Small intestine (tissue), 16 donors: ENCODE measurements around the gene CLOCK. TPM values are rescaled to one million over a fixed set of nuclear protein-coding genes. Genes with fewer than 3 reads are reported as not detected.
A peak's percentile ranks its signal among the peaks of the same experiment; 100 is the strongest.
"Not testable (repeated sequence)": the region's sequence is repeated elsewhere in the genome, so short reads cannot be mapped to it uniquely, and the experiment has no call there.

Experiments used
- DNase-seq, 2 donors: peaks; one replicate each; pipeline versions ENCODE4 v3.0.0 to v3.0.0-alpha.2; 2013
- FAIRE-seq: peaks from 2 replicates; lab custom pipeline; 2012; peaks lifted over from hg19 to GRCh38; lab: Jason Lieb, UNC
- H3K27ac ChIP-seq, 3 donors: one replicate each; pipeline ENCODE4 v1.5.1; 2013; ENCODE audit warnings: low read length in 2 of 3, mild to moderate bottlenecking in 2 of 3, control low read depth in 1 of 3, inconsistent platforms in 1 of 3, low read depth in 1 of 3, moderate library complexity in 1 of 3
- H3K27me3 ChIP-seq, 3 donors: one replicate each; pipeline ENCODE4 v1.6.1; 2013; ENCODE audit warnings: low read length in 3 of 3, inconsistent platforms in 1 of 3; ENCODE audit not compliant: control insufficient read depth in 3 of 3, insufficient read depth in 3 of 3
- H3K36me3 ChIP-seq, 3 donors: one replicate each; pipeline ENCODE4 v1.6.1; 2013; ENCODE audit warnings: low read length in 3 of 3, inconsistent platforms in 1 of 3, low read depth in 1 of 3, mild to moderate bottlenecking in 1 of 3, moderate library complexity in 1 of 3; ENCODE audit not compliant: control insufficient read depth in 3 of 3, insufficient read depth in 2 of 3
- H3K4me1 ChIP-seq, 3 donors: one replicate each; pipeline ENCODE4 v1.6.1; 2013; ENCODE audit warnings: low read length in 2 of 3, inconsistent platforms in 1 of 3, low read depth in 1 of 3, mild to moderate bottlenecking in 1 of 3, moderate library complexity in 1 of 3; ENCODE audit not compliant: control insufficient read depth in 3 of 3, insufficient read depth in 2 of 3
- H3K4me3 ChIP-seq, 3 donors: one replicate each; pipeline ENCODE4 v1.5.1; 2013; ENCODE audit warnings: low read length in 3 of 3, control low read depth in 1 of 3, inconsistent platforms in 1 of 3, low read depth in 1 of 3, mild to moderate bottlenecking in 1 of 3, moderate library complexity in 1 of 3
- H3K9me3 ChIP-seq, 2 donors: one replicate each; pipeline ENCODE4 v1.6.1; 2013; ENCODE audit warnings: low read depth in 1 of 2, low read length in 1 of 2; ENCODE audit not compliant: control insufficient read depth in 2 of 2, insufficient read depth in 1 of 2
- WGBS, 3 donors: extraction: QIAGEN DNeasy Blood & Tissue Kit; methylation state at CpG; one replicate each; pipeline ENCODE4 v1.1.7; 2013; 5-methylcytosine and 5-hydroxymethylcytosine counted together
- long read RNA-seq, 10 donors: transcript quantifications; one replicate each; lab custom pipeline, GENCODE V29; 2026
- polyA plus RNA-seq, 4 donors: library from polyadenylated mRNA; stranded (reverse) in 3 of 4; unstranded in 1 of 4; fragments of 200-250 nt in 3 of 4; fragments of 120-200 nt in 1 of 4; gene quantifications; one replicate each; pipeline versions ENCODE4 v1.2.1 to v1.2.3, GENCODE V29; 2013
- donor health status: healthy with polysubstance abuse.
- donor health status: control.
- donor health status: control.
- donor health status: Bipolar disorder and iron deficiency.
- donor health status: healthy.

CLOCK gene
- 10 to 100 TPM in 1 of 4 donors, 1 to 10 TPM in 3; 5.7 to 15.5 (median 7.0) TPM for polyA plus RNA-seq
- long read RNA-seq, donor 1: 0 reads
- long read RNA-seq, donor 2: 0 reads
- long read RNA-seq, donor 3, partial matches to known transcripts: 0 of 2 reads
- long read RNA-seq, donor 3, other reads (novel, unspliced or antisense): 0 of 2 reads
- long read RNA-seq, donor 4: 0 reads
- long read RNA-seq, donor 5: 0 reads
- long read RNA-seq, donor 6: 0 reads
- long read RNA-seq, donor 7: 0 reads
- long read RNA-seq, donor 8: 0 reads
- long read RNA-seq, donor 9: 0 reads
- long read RNA-seq, donor 10: 0 reads

- DNase-seq (peak; percentile 77 to 96), FAIRE-seq (no peak)
- Histone ChIP-seq H3K9me3 (no peaks in the 10 kb centered on the region), H3K27ac (peak within 1 kb of the TSS; percentile 84 to 95 (median 91)), H3K4me1 (peaks cover 0 to 13% (median 1%) of the 10 kb centered on the region in 3 donors), H3K27me3 (no peaks in the 10 kb centered on the region), H3K36me3 (no peaks in the 10 kb centered on the region), H3K4me3 (peak within 1 kb of the TSS; percentile 74 to 99 (median 95))
- 0% methylated on average over 59 to 71 of the region's 71 CpGs for WGBS, 3 donors
Observed at GRCh38 chr4:55546756-55547465, at the start of gene CLOCK. CLOCK (minus strand) TSS chr4:55546909; CDS start chr4:55482785, 64,124 bp downstream.

- no peaks in the 10 kb centered on the region for H3K36me3 ChIP-seq
- DNase-seq: no peak
- no peaks in the 10 kb centered on the region for H3K27me3 ChIP-seq
- no peak within 1 kb of the TSS for H3K27ac ChIP-seq
- H3K4me3 ChIP-seq: no peak within 1 kb of the TSS
- WGBS, 3 donors: 92 to 93% (median 92%) methylated on average over 24 of the region's 24 CpGs
- H3K4me1 ChIP-seq: no peaks in the 10 kb centered on the region
- no peaks in the 10 kb centered on the region for H3K9me3 ChIP-seq
- no peak for FAIRE-seq
Observed at GRCh38 chr4:55592014-55592413, 45.3 kb upstream of the CLOCK start, which contains the start of gene PDCL2. PDCL2 (minus strand) TSS chr4:55592245; CDS start chr4:55592109, 136 bp downstream.

- FAIRE-seq (no peak), DNase-seq (no peak)
- no peaks in the 10 kb centered on the region for H3K27me3 ChIP-seq
- WGBS, 3 donors: 68 to 76% (median 74%) methylated on average over 2 of the region's 2 CpGs
- no peaks in the 10 kb centered on the region for H3K9me3 ChIP-seq
- H3K4me1 ChIP-seq: no peaks in the 10 kb centered on the region
- no peak overlapping the region for H3K27ac ChIP-seq
- H3K36me3 ChIP-seq: no peaks in the 10 kb centered on the region
- H3K4me3 ChIP-seq: no peak overlapping the region
Observed at GRCh38 chr4:55588160-55588559, 41.5 kb upstream of the CLOCK start.

GRCh38 chr4:55582773-55583172 is 36.1 kb upstream of the CLOCK start:
- not testable (repeated sequence) for H3K36me3 ChIP-seq, H3K9me3 ChIP-seq, DNase-seq, FAIRE-seq, H3K4me1 ChIP-seq, H3K4me3 ChIP-seq, H3K27me3 ChIP-seq, H3K27ac ChIP-seq
- WGBS, 3 donors: 70 to 94% methylated on average over 2 of the region's 2 CpGs; no CpG with 5 or more reads in 1 of the 3 donors

- no peak overlapping the region for H3K4me3 ChIP-seq
- no peaks in the 10 kb centered on the region for H3K36me3 ChIP-seq
- FAIRE-seq (no peak), DNase-seq (no peak)
- no peak overlapping the region for H3K27ac ChIP-seq
- no peaks in the 10 kb centered on the region for H3K4me1 ChIP-seq
- H3K27me3 ChIP-seq: no peaks in the 10 kb centered on the region
- peaks cover 0 to 12% of the 10 kb centered on the region in 2 donors for H3K9me3 ChIP-seq
Observed at GRCh38 chr4:55578341-55579010, 31.8 kb upstream of the CLOCK start.

- FAIRE-seq: no peak
- peaks cover 0 to 9% of the 10 kb centered on the region in 2 donors for H3K9me3 ChIP-seq
- WGBS, 3 donors: 60 to 77% (median 67%) methylated on average over 1 of the region's 1 CpG
Observed at GRCh38 chr4:55575513-55575912, 28.8 kb upstream of the CLOCK start.

GRCh38 chr4:55574252-55574651 is 27.5 kb upstream of the CLOCK start:
- Histone ChIP-seq H3K27ac (no peak overlapping the region), H3K4me1 (no peaks in the 10 kb centered on the region), H3K27me3 (no peaks in the 10 kb centered on the region), H3K4me3 (no peak overlapping the region), H3K9me3 (peaks cover 0 to 9% of the 10 kb centered on the region in 2 donors), H3K36me3 (no peaks in the 10 kb centered on the region)
- FAIRE-seq (no peak), DNase-seq (no peak)
- WGBS, 3 donors: 54 to 59% (median 57%) methylated on average over 1 of the region's 1 CpG

More at GRCh38 chr4:55575513-55575912, 28.8 kb upstream of the CLOCK start:
- H3K4me3 ChIP-seq: no peak overlapping the region
- DNase-seq: no peak
- H3K27ac ChIP-seq: no peak overlapping the region
- H3K36me3 ChIP-seq: no peaks in the 10 kb centered on the region
- no peaks in the 10 kb centered on the region for H3K27me3 ChIP-seq
- H3K4me1 ChIP-seq: no peaks in the 10 kb centered on the region

- Histone ChIP-seq H3K4me1 (no peaks in the 10 kb centered on the region), H3K9me3 (no peaks in the 10 kb centered on the region), H3K4me3 (no peak overlapping the region), H3K27ac (no peak overlapping the region), H3K27me3 (no peaks in the 10 kb centered on the region), H3K36me3 (no peaks in the 10 kb centered on the region)
- 72 to 83% (median 78%) methylated on average over 3 of the region's 3 CpGs for WGBS, 3 donors
- FAIRE-seq: no peak
- no peak for DNase-seq
Observed at GRCh38 chr4:55571806-55572205, 25.1 kb upstream of the CLOCK start.
